PFSK-1 (cell line): ENCODE results near the gene TACC3.

Experiments used
- FOXP2 ChIP-seq: optimal IDR thresholded peaks from 2 replicates; pipeline ENCODE3; 2011; ENCODE audit warnings: borderline replicate concordance, control low read depth, inconsistent platforms; ENCODE audit not compliant: insufficient read depth; ENCODE audit errors: extremely low read length, extremely low read depth
- POLR2AphosphoS5 ChIP-seq: IDR thresholded peaks from 2 replicates; pipeline ENCODE4 v1.6.1; 2012; ENCODE audit warnings: low read depth, mild to moderate bottlenecking, control low read depth, low read length, moderate library complexity
- SIN3A ChIP-seq: IDR thresholded peaks from 2 replicates; pipeline ENCODE4 v1.6.1; 2012; ENCODE audit warnings: mild to moderate bottlenecking, low read length, moderate library complexity, borderline replicate concordance; ENCODE audit not compliant: insufficient read depth
- TAF1 ChIP-seq: IDR thresholded peaks from 2 replicates; pipeline ENCODE4 v1.6.1; 2012; ENCODE audit warnings: low read length, control low read depth, borderline replicate concordance; ENCODE audit not compliant: insufficient read depth
- TF ChIP-seq, protein P1 (sequence below), 2 experiments: IDR thresholded peaks; 2 replicates each; pipeline versions ENCODE4 v1.6.1 to v1.8.0; 2011 to 2012; ENCODE audit warnings: low read depth in 2 of 2, low read length in 2 of 2, control low read depth in 1 of 2, inconsistent platforms in 1 of 2, mild to moderate bottlenecking in 1 of 2, moderate library complexity in 1 of 2; ENCODE audit not compliant: insufficient read depth in 1 of 2

The TACC3 gene

DNA sequence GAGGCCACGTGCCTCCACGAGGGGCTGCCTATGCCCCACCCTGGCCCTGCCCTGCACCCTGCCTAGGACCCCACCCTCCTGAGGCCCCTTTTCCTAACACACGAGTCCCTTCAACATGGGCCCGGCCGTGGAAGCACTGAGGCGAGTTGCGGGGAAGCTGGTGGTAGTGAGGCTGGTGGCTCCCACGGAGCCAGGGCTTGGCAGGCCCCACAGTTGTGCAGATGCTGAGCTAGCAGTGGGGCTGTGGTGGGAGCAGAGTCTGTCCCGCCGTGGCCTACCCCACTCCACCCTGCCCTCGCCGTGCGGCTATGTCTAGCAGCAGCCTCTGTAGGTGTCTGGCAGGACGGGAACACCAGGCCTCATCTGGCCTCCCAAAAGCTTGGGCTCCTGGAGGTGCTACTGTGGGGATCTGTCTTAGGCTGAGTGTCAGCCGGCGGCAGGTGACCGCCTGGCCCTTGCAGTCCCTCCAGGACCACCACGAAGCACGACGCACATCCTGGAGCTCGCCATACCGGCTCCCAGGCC is 18.8 kb downstream of the TACC3 start:
- TF ChIP-seq FOXP2 (no peak), POLR2AphosphoS5 (no peak), TAF1 (no peak), SIN3A (no peak)
- TF ChIP-seq, protein P1, sequence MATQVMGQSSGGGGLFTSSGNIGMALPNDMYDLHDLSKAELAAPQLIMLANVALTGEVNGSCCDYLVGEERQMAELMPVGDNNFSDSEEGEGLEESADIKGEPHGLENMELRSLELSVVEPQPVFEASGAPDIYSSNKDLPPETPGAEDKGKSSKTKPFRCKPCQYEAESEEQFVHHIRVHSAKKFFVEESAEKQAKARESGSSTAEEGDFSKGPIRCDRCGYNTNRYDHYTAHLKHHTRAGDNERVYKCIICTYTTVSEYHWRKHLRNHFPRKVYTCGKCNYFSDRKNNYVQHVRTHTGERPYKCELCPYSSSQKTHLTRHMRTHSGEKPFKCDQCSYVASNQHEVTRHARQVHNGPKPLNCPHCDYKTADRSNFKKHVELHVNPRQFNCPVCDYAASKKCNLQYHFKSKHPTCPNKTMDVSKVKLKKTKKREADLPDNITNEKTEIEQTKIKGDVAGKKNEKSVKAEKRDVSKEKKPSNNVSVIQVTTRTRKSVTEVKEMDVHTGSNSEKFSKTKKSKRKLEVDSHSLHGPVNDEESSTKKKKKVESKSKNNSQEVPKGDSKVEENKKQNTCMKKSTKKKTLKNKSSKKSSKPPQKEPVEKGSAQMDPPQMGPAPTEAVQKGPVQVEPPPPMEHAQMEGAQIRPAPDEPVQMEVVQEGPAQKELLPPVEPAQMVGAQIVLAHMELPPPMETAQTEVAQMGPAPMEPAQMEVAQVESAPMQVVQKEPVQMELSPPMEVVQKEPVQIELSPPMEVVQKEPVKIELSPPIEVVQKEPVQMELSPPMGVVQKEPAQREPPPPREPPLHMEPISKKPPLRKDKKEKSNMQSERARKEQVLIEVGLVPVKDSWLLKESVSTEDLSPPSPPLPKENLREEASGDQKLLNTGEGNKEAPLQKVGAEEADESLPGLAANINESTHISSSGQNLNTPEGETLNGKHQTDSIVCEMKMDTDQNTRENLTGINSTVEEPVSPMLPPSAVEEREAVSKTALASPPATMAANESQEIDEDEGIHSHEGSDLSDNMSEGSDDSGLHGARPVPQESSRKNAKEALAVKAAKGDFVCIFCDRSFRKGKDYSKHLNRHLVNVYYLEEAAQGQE (IDR thresholded peaks at IDR 0.05; ENCODE audit: insufficient read depth in 1 of 2, low read depth in 2 of 2, low read length in 2 of 2): no peak

DNA sequence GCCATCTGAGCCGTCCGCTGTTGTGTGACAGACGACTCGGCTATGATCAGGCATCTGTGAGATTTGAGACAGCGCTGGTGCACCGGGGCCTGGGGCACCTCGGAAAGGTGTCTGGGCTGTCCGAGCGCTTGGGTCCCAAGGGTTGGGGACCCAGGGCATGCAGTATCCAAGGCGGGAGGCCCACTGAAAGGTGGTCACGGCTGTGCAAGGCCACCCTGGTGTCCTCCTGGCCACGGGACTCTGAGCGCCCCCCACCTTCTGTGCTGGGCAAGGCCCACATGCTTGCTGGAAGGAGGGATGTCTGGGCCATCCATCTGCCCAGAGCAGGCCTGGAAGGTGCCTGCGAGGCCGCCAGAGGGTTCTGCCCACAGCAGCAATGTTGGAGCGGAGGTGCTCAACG is 19.9 kb downstream of the TACC3 start:
- TF ChIP-seq POLR2AphosphoS5: no peak
- no peak for TF ChIP-seq TAF1
- TF ChIP-seq, protein P1 (IDR thresholded peaks at IDR 0.05; ENCODE audit: insufficient read depth in 1 of 2, low read depth in 2 of 2, low read length in 2 of 2): no peak
- TF ChIP-seq FOXP2: no peak

DNA sequence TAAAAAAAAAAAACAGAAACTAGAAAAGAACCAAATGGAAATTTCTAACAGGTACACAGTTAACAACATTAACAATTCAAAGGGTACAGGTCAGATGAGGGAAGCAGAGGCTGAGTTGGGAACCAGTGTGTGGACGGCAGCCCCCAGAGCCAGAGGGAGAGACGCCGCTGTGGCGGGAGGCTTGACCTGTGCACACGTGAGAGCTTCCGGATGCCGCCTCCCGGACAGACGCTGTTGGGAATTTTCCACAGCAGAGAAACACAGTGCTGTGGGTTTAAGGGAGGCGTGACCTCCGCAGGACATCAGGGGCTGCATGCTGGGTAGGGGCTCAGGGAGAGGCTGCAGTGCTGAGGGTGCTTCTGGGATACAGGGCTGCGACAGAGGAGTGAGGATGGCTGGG is 22.2 kb downstream of the TACC3 start:
- TF ChIP-seq, protein P1 (IDR thresholded peaks at IDR 0.05; ENCODE audit: insufficient read depth in 1 of 2, low read depth in 2 of 2, low read length in 2 of 2): no peak

DNA sequence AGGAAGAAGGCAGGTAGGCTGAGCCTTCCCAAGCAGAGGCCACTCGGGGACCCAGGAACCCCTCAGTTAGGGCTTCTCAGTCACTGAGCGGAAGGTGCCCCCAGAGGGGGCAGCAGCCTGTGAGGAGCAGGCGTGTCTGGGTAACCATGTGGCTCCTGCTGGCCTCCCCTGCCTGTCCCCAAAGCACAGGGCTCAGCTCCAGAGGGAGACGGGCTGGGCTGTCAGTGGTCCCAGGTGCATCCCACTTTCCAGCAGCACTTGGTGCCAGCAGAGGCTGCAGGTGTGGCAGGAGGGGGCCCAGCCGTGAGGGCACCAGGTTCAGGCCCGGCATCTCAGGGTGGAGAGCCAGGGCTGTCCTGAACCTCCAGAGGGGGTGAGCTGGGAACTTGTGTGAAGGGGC is 22.7 kb downstream of the TACC3 start:
- TF ChIP-seq TAF1 (no peak), SIN3A (no peak), POLR2AphosphoS5 (no peak), FOXP2 (no peak)
- TF ChIP-seq, protein P1 (IDR thresholded peaks at IDR 0.05; ENCODE audit: insufficient read depth in 1 of 2, low read depth in 2 of 2, low read length in 2 of 2): no peak

DNA sequence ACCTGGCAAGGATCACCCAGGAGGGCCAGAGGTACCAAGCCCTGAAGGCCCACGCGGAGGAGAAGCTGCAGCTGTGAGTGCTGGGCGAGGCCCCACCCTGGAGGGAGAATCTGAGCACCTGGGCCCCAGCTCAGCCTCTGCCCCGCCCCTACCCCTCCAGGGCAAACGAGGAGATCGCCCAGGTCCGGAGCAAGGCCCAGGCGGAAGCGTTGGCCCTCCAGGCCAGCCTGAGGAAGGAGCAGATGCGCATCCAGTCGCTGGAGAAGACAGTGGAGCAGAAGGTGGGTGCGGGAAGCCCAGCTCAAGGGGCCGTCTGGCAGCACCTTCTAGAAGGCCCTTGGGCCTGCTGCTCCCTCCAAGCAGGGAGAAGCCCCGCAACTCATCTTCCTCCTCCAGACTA is 23.2 kb downstream of the TACC3 start:
- TF ChIP-seq, protein P1 (IDR thresholded peaks at IDR 0.05; ENCODE audit: insufficient read depth in 1 of 2, low read depth in 2 of 2, low read length in 2 of 2): no peak
- TF ChIP-seq FOXP2: no peak
- no peak for TF ChIP-seq POLR2AphosphoS5
- TF ChIP-seq TAF1: no peak
- no peak for TF ChIP-seq SIN3A
